HepG2 (cell line): ENCODE results near the gene CA11. TPM values are rescaled to one million over a fixed set of nuclear protein-coding genes. Genes with fewer than 3 reads are reported as not detected.

Source experiments
- ATAC-seq: fragments of 200-7000 bp; cut with Tn5 transposase; 3 replicates; pipeline ENCODE4 v1.9.1; 2020; ENCODE audit warnings: mild to moderate bottlenecking, moderate library complexity
- BruUV-seq: library from RNA; stranded (reverse); fragments of 400-500 nt; replicated peaks from 2 replicates; lab custom pipeline; 2021; lab: Mats Ljungman, UMichigan
- CTCF ChIA-PET: fragments of 300-600 bp; formaldehyde crosslinking; extraction: SDS; loops from one replicate; lab custom pipeline; 2021; ENCODE audit warnings: low total read pairs, inconsistent platforms, low intra/inter-chr PET ratio; lab: Yijun Ruan, JAX
- POLR2A ChIA-PET: fragments of 350-600 bp; sonication (Branson Sonifier 250); formaldehyde crosslinking; loops from one replicate; lab custom pipeline; 2020; ENCODE audit warnings: antibody characterized with exemption, inconsistent platforms; lab: Yijun Ruan, JAX
- DNase-seq: peaks from one replicate; pipeline ENCODE4 v3.0.0-alpha.2; 2015; ENCODE audit warnings: low spot score
- FAIRE-seq: peaks from 3 replicates; lab custom pipeline; 2011; peaks lifted over from hg19 to GRCh38; lab: Jason Lieb, UNC
- H2AFZ ChIP-seq: one replicate; pipeline ENCODE4 v1.6.1; 2011; ENCODE audit warnings: low read length, inconsistent platforms
- H3K27ac ChIP-seq: fragments of 300-600 bp; 3 replicates; pipeline ENCODE4 v1.8.0; 2011; ENCODE audit warnings: mixed run types, mild to moderate bottlenecking, mixed read lengths, low read length, inconsistent platforms; ENCODE audit not compliant: insufficient read depth; ENCODE audit errors: extremely low read length
- H3K27me3 ChIP-seq, 2 experiments: fragments of 200-600 bp in 1 of 2; 2 replicates in 1 of 2; 3 replicates in 1 of 2; pipeline versions ENCODE4 v1.6.0 to v1.8.0; 2011; ENCODE audit warnings: low read length in 2 of 2, mild to moderate bottlenecking in 2 of 2, moderate library complexity in 2 of 2, inconsistent platforms in 1 of 2; ENCODE audit not compliant: insufficient read depth in 2 of 2, control insufficient read depth in 1 of 2
- H3K36me3 ChIP-seq, 2 experiments: fragments of 200-600 bp in 1 of 2; replicated peaks in 1 of 2; 2 replicates in 1 of 2; 3 replicates in 1 of 2; pipeline versions ENCODE4 v1.5.1 to v1.8.0; 2011; ENCODE audit warnings: low read length in 2 of 2, inconsistent platforms in 1 of 2; ENCODE audit not compliant: insufficient read depth in 2 of 2, control insufficient read depth in 1 of 2
- H3K4me1 ChIP-seq: 2 replicates; pipeline ENCODE4 v1.5.1; 2012; ENCODE audit warnings: low read length, inconsistent platforms; ENCODE audit not compliant: insufficient read depth
- H3K4me2 ChIP-seq: 2 replicates; pipeline ENCODE4 v1.6.0; 2011; ENCODE audit warnings: low read depth, low read length, inconsistent platforms
- H3K4me3 ChIP-seq, 3 experiments: fragments of 200-600 bp in 1 of 3; sonication (generic), shearing (Covaris generic) in 1 of 3; replicated peaks in 1 of 3; 2 replicates each; pipeline ENCODE4 v1.5.1; 2011 to 2016; ENCODE audit warnings: low read length in 3 of 3, inconsistent platforms in 2 of 3, low read depth in 2 of 3, mild to moderate bottlenecking in 2 of 3, control low read depth in 1 of 3, mixed read lengths in 1 of 3; ENCODE audit not compliant: insufficient read depth in 1 of 3
- H3K79me2 ChIP-seq: one replicate; pipeline ENCODE4 v1.6.1; 2011; ENCODE audit warnings: low read length, inconsistent platforms; ENCODE audit not compliant: insufficient read depth
- H3K9ac ChIP-seq: 2 replicates; pipeline ENCODE4 v1.6.0; 2011; ENCODE audit warnings: mild to moderate bottlenecking, low read depth, low read length, inconsistent platforms; ENCODE audit not compliant: insufficient read depth
- H3K9me3 ChIP-seq: 2 replicates; pipeline ENCODE4 v1.5.1; 2012; ENCODE audit warnings: mild to moderate bottlenecking, low read length
- H4K20me1 ChIP-seq: 2 replicates; pipeline ENCODE4 v1.6.0; 2011; ENCODE audit warnings: inconsistent platforms, mild to moderate bottlenecking, low read length, moderate library complexity; ENCODE audit not compliant: insufficient read depth
- MATR3 ChIP-seq: sonication (generic); formaldehyde crosslinking; IDR thresholded peaks from 2 replicates; pipeline ENCODE4 v1.4.0; 2020; ENCODE audit warnings: missing genetic modification reagents
- MTF2 ChIP-seq: sonication (generic); formaldehyde crosslinking; IDR thresholded peaks from 2 replicates; pipeline ENCODE4 v1.5.0; 2020; ENCODE audit warnings: missing genetic modification reagents, borderline replicate concordance
- PITX1 ChIP-seq: sonication (generic); formaldehyde crosslinking; IDR thresholded peaks from 2 replicates; pipeline ENCODE4 v1.5.1; 2020; ENCODE audit warnings: mild to moderate bottlenecking, missing genetic modification reagents
- PRPF4 ChIP-seq: fragments of 200-400 bp; formaldehyde crosslinking; IDR thresholded peaks from 2 replicates; pipeline ENCODE4 v1.6.1; 2016; ENCODE audit warnings: low read length, low read depth; ENCODE audit not compliant: poor library complexity, severe bottlenecking
- WGBS: methylation state at CpG from one replicate; pipeline ENCODE4 v1.1.6; 2017; ENCODE audit warnings: low lambda C conversion rate; 5-methylcytosine and 5-hydroxymethylcytosine counted together
- in situ Hi-C: cut with HindIII; loops from 2 replicates; pipeline ENCODE4 v1.10.0; 2017; ENCODE audit warnings: low pct_unique_long_range_greater_than_20kb; ENCODE audit not compliant: extremely low pct_ligation_motif_present
- intact Hi-C: fragments of 100-400 bp; cut with micrococcal nuclease; formaldehyde crosslinking; loops from one replicate; pipeline ENCODE4 v1.10.0; 2022; ENCODE audit not compliant: unreplicated experiment
- polyA plus RNA-seq, 8 experiments: library from polyadenylated mRNA; depleted of rRNA in 3 of 8; stranded (reverse) in 7 of 8; unstranded in 1 of 8; fragments of >200 nt; fragmentation: Illumina TruSeq in 4 of 8; extraction: Trizol in 4 of 8; gene quantifications; 2 replicates each; pipeline versions ENCODE4 v1.2.1 to v1.2.3, GENCODE V29; 2011 to 2016; ENCODE audit warnings: low read depth in 4 of 8, missing spikeins in 1 of 8, mixed read lengths in 1 of 8; ENCODE audit not compliant: insufficient read depth in 1 of 8
- total RNA-seq, 5 experiments: library from RNA; depleted of rRNA; stranded (reverse); fragments of >200 nt; fragmentation: Illumina TruSeq; extraction: Trizol; gene quantifications; 2 replicates each; pipeline ENCODE4 v1.2.3, GENCODE V29; 2016; ENCODE audit warnings: low read depth in 1 of 5
- TF ChIP-seq, protein P1 (sequence below): fragments of 450-650 bp; IDR thresholded peaks from 2 replicates; pipeline ENCODE4 v1.6.1; 2017; ENCODE audit warnings: mild to moderate bottlenecking
- TF ChIP-seq, protein P2 (sequence below): sonication (generic); formaldehyde crosslinking; IDR thresholded peaks from 2 replicates; pipeline ENCODE4 v1.4.0; 2020; ENCODE audit warnings: low read depth, mild to moderate bottlenecking, missing genetic modification reagents

CA11 gene
- total and polyA plus RNA-seq, 2 of the 13 experiments (the other 11 are each of a cell fraction or from before 2014, with no cell fraction given): 0.41 to 0.58 TPM

DNA sequence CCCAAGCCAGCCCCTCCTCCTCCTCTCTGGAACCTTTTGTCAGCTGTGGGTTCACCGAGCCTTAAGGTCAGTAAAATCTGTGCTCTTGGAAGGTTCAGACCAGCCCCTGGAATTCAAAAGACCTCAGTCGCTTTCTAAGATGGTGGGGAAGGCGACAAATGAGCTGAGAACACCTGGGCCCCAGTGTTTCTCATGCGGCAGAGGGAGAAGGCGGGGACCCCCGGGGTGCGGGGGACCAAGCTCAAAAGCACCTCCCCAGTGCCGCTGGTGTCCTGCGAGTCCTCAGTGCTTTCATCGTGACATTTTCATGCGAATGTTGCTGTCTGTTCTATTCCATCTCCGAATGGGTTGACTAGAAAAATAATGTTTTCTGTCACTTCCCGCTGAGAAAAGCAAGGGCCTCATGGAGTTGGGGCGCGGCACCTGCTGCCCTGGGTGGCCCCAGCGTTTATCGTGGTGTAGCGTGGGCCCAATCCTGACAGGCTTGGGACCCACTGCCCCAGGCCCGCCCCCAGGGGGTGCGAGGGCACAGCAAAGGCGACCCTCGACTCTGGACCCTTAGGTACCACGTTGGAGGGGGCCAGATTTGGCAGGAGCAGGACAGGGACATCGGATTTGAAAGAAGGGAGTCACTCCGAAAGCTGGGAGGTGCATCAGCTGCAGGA, 27.6 kb upstream of the CA11 start (continued):
- TF ChIP-seq, protein P1, sequence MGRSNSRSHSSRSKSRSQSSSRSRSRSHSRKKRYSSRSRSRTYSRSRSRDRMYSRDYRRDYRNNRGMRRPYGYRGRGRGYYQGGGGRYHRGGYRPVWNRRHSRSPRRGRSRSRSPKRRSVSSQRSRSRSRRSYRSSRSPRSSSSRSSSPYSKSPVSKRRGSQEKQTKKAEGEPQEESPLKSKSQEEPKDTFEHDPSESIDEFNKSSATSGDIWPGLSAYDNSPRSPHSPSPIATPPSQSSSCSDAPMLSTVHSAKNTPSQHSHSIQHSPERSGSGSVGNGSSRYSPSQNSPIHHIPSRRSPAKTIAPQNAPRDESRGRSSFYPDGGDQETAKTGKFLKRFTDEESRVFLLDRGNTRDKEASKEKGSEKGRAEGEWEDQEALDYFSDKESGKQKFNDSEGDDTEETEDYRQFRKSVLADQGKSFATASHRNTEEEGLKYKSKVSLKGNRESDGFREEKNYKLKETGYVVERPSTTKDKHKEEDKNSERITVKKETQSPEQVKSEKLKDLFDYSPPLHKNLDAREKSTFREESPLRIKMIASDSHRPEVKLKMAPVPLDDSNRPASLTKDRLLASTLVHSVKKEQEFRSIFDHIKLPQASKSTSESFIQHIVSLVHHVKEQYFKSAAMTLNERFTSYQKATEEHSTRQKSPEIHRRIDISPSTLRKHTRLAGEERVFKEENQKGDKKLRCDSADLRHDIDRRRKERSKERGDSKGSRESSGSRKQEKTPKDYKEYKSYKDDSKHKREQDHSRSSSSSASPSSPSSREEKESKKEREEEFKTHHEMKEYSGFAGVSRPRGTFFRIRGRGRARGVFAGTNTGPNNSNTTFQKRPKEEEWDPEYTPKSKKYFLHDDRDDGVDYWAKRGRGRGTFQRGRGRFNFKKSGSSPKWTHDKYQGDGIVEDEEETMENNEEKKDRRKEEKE: no peak
- no peak for TF ChIP-seq MATR3 (CRISPR knock-in tag)

DNA sequence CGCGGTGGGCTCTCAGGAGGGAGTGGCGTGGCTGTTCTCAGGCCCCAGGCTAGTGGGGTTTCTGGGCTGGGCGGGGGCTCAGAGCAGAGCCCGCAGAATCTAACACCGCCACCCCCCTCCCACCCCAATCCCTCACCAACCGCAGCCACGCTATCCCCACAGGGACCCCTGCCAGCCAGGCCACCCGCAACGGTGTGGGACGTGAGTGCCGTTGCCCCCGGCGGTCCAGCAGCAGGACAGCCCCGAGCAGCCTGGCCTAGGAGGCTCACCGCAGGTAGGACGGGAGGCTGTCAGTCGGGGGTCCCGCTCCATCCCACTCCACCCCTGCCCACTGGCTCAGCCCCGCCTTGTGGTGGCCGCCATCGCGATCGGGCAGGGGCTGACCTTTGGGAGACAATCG, 27.0 kb upstream of the CA11 start, which contains the start of gene NTN5:
TSS of gene NTN5 (minus strand) at position 24 of the 400 bp plus-strand sequence. CDS start 2,031 bp downstream, outside the sequence.
- H3K27me3 ChIP-seq: peaks cover 4 to 22% of the 10 kb centered on the region in 2 experiments; a peak in 4 of 5 replicates
- no peak within 1 kb of the TSS for H2AFZ ChIP-seq
- no peak within 1 kb of the TSS for H3K27ac ChIP-seq
- H3K4me3 ChIP-seq: no peak within 1 kb of the TSS
- in situ Hi-C loops (loop anchor here (10.0 kb wide), 2 partner anchors 112 to 162 kb away; partner anchors contain the start of gene HSD17B14), intact Hi-C loops (no loop called here)
- H3K9ac ChIP-seq: no peak within 1 kb of the TSS
- POLR2A ChIA-PET: no interaction called here
- peaks cover 25% of the 10 kb centered on the region for H3K4me1 ChIP-seq
- BruUV-seq: no TSS peak
- CTCF ChIA-PET: no interaction called here
- H3K4me2 ChIP-seq: no peak within 1 kb of the TSS
- DNase-seq: no peak
- WGBS: 51% methylated on average over 9 of the region's 25 CpGs
- TF ChIP-seq MTF2 (CRISPR knock-in tag): no peak
- TF ChIP-seq PITX1 (CRISPR knock-in tag): no peak
- TF ChIP-seq, protein P2, sequence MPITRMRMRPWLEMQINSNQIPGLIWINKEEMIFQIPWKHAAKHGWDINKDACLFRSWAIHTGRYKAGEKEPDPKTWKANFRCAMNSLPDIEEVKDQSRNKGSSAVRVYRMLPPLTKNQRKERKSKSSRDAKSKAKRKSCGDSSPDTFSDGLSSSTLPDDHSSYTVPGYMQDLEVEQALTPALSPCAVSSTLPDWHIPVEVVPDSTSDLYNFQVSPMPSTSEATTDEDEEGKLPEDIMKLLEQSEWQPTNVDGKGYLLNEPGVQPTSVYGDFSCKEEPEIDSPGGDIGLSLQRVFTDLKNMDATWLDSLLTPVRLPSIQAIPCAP (CRISPR knock-in tag): no peak
- no peak for TF ChIP-seq PRPF4
- no peaks in the 10 kb centered on the region for H4K20me1 ChIP-seq
- H3K79me2 ChIP-seq: no peaks in the 10 kb centered on the region
- ATAC-seq: no peak
- H3K9me3 ChIP-seq: no peaks in the 10 kb centered on the region
- FAIRE-seq: no peak
- H3K36me3 ChIP-seq: no peaks in the 10 kb centered on the region
